MCF 10A (cell line): ENCODE measurements around the gene ACTL6B. TPM values are rescaled to one million over a fixed set of nuclear protein-coding genes. Genes with fewer than 3 reads are reported as not detected.
A peak's percentile ranks its signal among the peaks of the same experiment; 100 is the strongest.

Experiments used
- BruUV-seq: library from RNA; stranded (reverse); fragments of 400-500 nt; replicated peaks from 2 replicates; lab custom pipeline; 2021; lab: Mats Ljungman, UMichigan
- CTCF ChIA-PET: fragments of 300-600 bp; sonication (Branson Sonifier 250); formaldehyde crosslinking; extraction: SDS; loops from one replicate; lab custom pipeline; 2021; ENCODE audit warnings: antibody characterized with exemption, inconsistent platforms; lab: Yijun Ruan, JAX
- POLR2A ChIA-PET: fragments of 300-600, 350-650 bp; sonication (Branson Sonifier 250); formaldehyde crosslinking; extraction: SDS; loops from one replicate; lab custom pipeline; 2020; ENCODE audit warnings: antibody characterized with exemption, inconsistent platforms; lab: Yijun Ruan, JAX
- DNase-seq: peaks from one replicate; pipeline ENCODE4 v3.0.0-alpha.2; 2018; ENCODE audit not compliant: unreplicated experiment
- H3K27ac Mint-ChIP-seq: one replicate; pipeline ENCODE4 v1.8.0; 2022; ENCODE audit warnings: mild to moderate bottlenecking, low read depth, mixed read lengths; ENCODE audit not compliant: unreplicated experiment
- H3K27me3 Mint-ChIP-seq: one replicate; pipeline ENCODE4 v1.8.0; 2022; ENCODE audit warnings: mixed read lengths; ENCODE audit not compliant: insufficient read depth, unreplicated experiment
- H3K36me3 Mint-ChIP-seq: one replicate; pipeline ENCODE4 v1.8.0; 2022; ENCODE audit warnings: mild to moderate bottlenecking, moderate library complexity, mixed read lengths; ENCODE audit not compliant: insufficient read depth, unreplicated experiment
- H3K4me1 Mint-ChIP-seq: one replicate; pipeline ENCODE4 v1.8.0; 2022; ENCODE audit warnings: mixed read lengths; ENCODE audit not compliant: insufficient read depth, unreplicated experiment
- H3K4me3 Mint-ChIP-seq: one replicate; pipeline ENCODE4 v1.8.0; 2022; ENCODE audit warnings: mild to moderate bottlenecking, moderate library complexity, mixed read lengths; ENCODE audit not compliant: unreplicated experiment
- H3K9me3 Mint-ChIP-seq: one replicate; pipeline ENCODE4 v1.8.0; 2022; ENCODE audit warnings: mixed read lengths; ENCODE audit not compliant: unreplicated experiment
- intact Hi-C: fragments of 100-400 bp; cut with micrococcal nuclease; formaldehyde crosslinking; loops from 2 replicates; pipeline ENCODE4 v1.14.1; 2022
- total RNA-seq: library from RNA; stranded (reverse); gene quantifications from 2 replicates; pipeline ENCODE4 v1.2.3, GENCODE V29; 2022
- TF ChIP-seq, protein P1 (sequence below): fragments of 200-600 bp; IDR thresholded peaks from one replicate; pipeline ENCODE4 v1.8.0; 2022; ENCODE audit warnings: antibody characterized with exemption, mild to moderate bottlenecking; ENCODE audit not compliant: unreplicated experiment

ACTL6B gene
- total RNA-seq, 1 experiment from 2014 or later, result not detected

DNA sequence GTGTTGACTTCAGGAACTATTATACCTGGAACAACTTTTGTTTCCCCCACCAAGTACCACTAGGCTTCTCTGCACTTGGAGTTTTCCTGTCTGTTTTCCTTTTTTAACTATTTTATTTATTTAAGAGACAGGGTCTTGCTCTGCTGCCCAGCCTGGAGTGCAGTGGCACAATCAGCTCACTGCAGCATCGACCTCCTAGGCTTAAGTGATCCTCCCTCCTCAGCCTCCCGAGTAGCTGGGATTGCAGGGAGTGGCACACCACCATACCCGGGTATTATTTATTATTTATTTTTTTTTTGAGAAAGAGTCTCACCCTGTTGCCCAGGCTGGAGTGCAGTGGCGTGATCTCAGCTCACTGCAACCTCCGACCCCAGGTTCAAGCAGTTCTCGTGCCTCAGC, 39.9 kb upstream of the ACTL6B start:
- TF ChIP-seq, protein P1, sequence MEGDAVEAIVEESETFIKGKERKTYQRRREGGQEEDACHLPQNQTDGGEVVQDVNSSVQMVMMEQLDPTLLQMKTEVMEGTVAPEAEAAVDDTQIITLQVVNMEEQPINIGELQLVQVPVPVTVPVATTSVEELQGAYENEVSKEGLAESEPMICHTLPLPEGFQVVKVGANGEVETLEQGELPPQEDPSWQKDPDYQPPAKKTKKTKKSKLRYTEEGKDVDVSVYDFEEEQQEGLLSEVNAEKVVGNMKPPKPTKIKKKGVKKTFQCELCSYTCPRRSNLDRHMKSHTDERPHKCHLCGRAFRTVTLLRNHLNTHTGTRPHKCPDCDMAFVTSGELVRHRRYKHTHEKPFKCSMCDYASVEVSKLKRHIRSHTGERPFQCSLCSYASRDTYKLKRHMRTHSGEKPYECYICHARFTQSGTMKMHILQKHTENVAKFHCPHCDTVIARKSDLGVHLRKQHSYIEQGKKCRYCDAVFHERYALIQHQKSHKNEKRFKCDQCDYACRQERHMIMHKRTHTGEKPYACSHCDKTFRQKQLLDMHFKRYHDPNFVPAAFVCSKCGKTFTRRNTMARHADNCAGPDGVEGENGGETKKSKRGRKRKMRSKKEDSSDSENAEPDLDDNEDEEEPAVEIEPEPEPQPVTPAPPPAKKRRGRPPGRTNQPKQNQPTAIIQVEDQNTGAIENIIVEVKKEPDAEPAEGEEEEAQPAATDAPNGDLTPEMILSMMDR, result no peak
- DNase-seq, result no peak
- Mint-ChIP-seq H3K4me1 (peaks cover 19% of the 10 kb centered on the region), H3K9me3 (no peaks in the 10 kb centered on the region), H3K27me3 (peaks cover 6% of the 10 kb centered on the region), H3K27ac (no peak overlapping the region), H3K4me3 (no peak overlapping the region), H3K36me3 (peaks cover 7% of the 10 kb centered on the region)
- ChIA-PET POLR2A (interaction anchor here (0.7 to 7.6 kb wide), 4 partner anchors 10 to 145 kb away, joined by 3 to 57 read pairs (median 20); partner anchors contain the start of genes EPHB4, FBXO24, LRCH4 and POP7), CTCF (interaction anchor here (0.6 to 7.2 kb wide), 3 partner anchors 9 to 159 kb away, joined by 3 to 94 read pairs (median 4); partner anchors contain the start of gene POP7)
- BruUV-seq, result no TSS peak
- intact Hi-C loops, result no loop called here

DNA sequence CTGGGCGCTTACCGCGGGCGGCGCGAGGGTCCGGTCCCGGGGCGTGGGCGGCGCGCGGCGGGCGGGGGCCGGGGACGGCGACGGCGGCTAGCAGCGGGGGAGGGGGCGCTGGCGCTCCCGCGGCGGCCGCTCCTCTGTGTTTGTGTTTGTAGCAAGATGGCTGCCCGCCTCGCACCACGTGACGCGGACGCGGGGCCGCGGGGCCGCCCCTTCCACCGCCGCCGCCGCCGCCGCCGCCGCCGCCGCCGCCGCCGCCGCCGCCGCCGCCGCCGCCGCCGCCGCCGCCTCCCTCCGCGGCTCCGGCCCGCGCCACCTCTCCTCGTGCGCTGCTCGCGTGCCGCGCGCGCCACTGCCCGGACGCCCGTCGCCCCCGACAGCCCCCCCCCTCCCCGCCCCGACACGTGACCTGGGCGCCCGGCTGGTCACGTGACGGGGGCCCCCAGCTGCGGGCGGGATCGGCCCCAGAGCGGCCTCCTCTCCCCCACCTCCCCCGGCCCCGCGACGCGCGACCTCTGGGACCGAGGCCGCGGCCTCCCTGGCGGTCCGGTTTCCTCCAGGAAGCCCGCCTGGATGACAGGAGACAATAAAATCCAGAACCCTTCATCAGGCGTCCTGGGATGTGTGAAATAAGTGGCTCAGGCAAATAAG, 38.0 kb upstream of the ACTL6B start, which contains the start of gene GIGYF1:
TSS of gene GIGYF1 (minus strand) at position 153 of the 648 bp plus-strand sequence. CDS start 6,012 bp downstream, outside the sequence.
- peaks cover 19% of the 10 kb centered on the region for H3K4me1 Mint-ChIP-seq
- ChIA-PET CTCF (interaction anchor here (0.7 to 7.2 kb wide), 3 partner anchors 11 to 133 kb away, joined by 3 to 94 read pairs (median 3); partner anchors contain the start of genes EPHB4 and POP7), POLR2A (interaction anchor here (0.5 to 7.6 kb wide), 7 partner anchors 12 to 727 kb away, joined by 3 to 57 read pairs (median 24); partner anchors contain the start of genes FBXO24, GNB2, LRCH4 and POP7)
- H3K27me3 Mint-ChIP-seq, result no peaks in the 10 kb centered on the region
- intact Hi-C loops, result loop anchor here (5.0 kb wide), 2 partner anchors 92 to 227 kb away; partner anchors contain the start of gene PCOLCE
- BruUV-seq, result no TSS peak
- H3K9me3 Mint-ChIP-seq, result no peaks in the 10 kb centered on the region
- peak; percentile 47 for DNase-seq
- peak within 1 kb of the TSS; percentile 92 for H3K27ac Mint-ChIP-seq
- TF ChIP-seq, protein P1, result no peak
- peak within 1 kb of the TSS; percentile 93 for H3K4me3 Mint-ChIP-seq
- H3K36me3 Mint-ChIP-seq, result peaks cover 15% of the 10 kb centered on the region

GRCh38 chr7:100693312-100694097, 37.3 kb upstream of the ACTL6B start:
- peak overlapping the region; percentile 93 for H3K4me3 Mint-ChIP-seq
- H3K4me1 Mint-ChIP-seq, result peaks cover 19% of the 10 kb centered on the region
- intact Hi-C loops, result loop anchor here (5.0 kb wide), 2 partner anchors 91 to 226 kb away; partner anchors contain the start of gene PCOLCE
- no peaks in the 10 kb centered on the region for H3K9me3 Mint-ChIP-seq
- H3K27ac Mint-ChIP-seq, result peak overlapping the region; percentile 92
- POLR2A ChIA-PET, result interaction anchor here (1.1 to 7.6 kb wide), 7 partner anchors 12 to 159 kb away, joined by 3 to 57 read pairs (median 24); partner anchors contain the start of genes FBXO24, GNB2, LRCH4 and MOSPD3
- DNase-seq, result no peak
- TF ChIP-seq, protein P1, result no peak
- CTCF ChIA-PET, result interaction anchor here (0.6 to 7.2 kb wide), 19 partner anchors 12 to 551 kb away, joined by 3 to 103 read pairs (median 4); partner anchors contain the start of genes FBXO24, MOSPD3, POP7 and SLC12A9
- H3K36me3 Mint-ChIP-seq, result peaks cover 22% of the 10 kb centered on the region
- no peaks in the 10 kb centered on the region for H3K27me3 Mint-ChIP-seq
- no TSS peak for BruUV-seq
